ENCODE measurements around the gene TXN2.

TXN2 gene

DNA sequence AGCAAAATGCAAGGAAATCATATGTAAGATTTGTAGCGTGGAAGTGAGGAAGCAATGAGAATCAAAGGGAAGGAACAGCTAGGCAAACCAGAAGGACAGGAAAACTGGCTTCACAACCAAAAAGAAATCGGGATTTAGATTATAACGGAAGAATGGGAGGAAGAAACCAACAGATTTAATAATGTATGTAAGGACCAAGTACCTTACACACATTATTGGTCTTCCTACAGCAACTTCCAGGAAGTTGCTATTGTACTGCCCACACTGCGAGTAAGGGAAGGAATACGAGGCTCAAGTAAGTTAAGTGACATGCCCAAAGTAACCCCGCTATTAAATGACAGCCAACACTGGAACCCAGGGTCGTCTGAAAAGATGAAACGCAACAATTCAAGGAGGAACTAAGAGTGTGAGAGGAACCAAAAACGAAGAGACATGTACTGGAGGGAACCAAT is 473 bp downstream of the TXN2 start:
- DNase-seq: peak in 1 of 2 experiments; percentile 60

DNA sequence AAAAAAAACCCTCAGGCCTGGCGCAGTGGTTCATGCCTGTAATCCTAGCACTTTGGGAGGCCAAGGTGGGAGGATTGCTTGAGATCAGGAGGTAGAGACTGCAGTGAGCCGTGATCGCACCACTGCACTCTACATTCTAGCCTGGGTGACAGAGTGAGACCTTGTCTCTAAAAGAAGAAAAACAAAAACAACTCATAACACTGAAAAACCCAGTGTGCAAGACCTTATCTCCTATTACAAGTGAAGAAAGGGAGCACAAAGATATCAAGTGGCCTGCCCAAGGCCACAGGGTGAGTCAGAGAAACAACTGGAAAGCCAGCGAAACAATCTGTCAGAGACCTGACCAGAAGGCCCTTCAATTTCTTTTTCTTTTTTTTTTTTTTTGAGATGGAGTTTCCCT is 2.5 kb downstream of the TXN2 start:
- no peak for DNase-seq

DNA sequence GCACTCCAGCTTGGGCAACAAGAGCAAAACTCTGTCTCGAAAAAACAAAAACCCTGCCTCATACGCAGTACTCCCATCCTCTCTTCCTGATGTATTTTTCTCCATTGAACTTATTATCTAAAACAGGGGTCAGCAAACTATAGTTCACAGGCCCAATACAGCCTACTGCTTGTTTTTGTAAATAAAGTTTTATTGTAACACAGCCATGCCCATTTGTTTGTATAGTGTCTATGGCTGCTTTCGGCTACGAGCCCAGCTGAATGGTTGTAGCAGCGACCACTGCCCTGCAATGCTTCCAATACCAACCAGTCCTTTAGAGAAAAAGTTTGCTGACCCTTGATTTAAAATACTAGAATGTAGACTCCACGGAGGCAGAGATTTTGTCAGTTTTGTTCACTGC is 6.1 kb downstream of the TXN2 start:
- DNase-seq: no peak

DNA sequence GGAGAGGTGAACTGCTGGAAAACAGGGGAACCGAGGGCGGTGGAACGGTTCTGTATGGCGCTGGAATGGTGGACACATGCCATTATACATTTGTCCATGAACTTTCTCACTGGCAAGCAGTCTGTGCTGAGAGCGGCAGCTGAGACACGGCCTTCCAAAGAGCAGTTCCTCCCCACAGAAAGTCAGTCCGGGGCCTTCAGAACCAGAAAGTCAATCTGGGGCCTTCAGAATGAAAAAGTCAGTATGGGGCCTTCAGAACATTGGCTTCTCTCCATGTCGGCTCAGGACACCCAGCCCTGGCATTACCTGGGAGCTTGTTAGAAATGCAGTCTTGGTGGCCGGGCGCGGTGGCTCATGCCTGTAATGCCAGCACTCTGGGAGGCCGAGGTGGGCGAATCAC is 8.8 kb downstream of the TXN2 start:
- DNase-seq: no peak

DNA sequence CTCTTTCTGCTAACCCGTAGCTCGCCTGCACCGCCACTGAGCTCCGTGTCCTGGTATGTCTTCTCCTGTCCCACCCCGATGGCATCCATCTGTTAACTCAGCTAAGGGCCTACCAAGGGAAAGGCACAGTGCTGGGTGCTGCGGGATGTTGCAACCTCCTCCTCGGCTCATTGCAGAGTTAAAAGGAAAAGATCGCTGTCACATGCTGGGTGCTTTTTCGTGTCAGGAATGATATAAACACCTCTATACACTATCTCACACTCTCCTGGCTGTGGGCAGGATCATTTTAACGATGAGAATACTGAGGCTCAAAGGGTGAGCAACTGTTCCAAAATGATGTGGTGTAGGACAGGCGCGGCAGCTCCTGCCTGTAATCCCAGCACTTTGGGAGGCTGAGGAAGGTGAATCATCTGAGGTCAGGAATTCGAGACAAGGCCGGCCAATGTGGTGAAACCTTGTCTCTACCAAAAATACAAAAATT is 10.1 kb downstream of the TXN2 start:
- DNase-seq: no peak

DNA sequence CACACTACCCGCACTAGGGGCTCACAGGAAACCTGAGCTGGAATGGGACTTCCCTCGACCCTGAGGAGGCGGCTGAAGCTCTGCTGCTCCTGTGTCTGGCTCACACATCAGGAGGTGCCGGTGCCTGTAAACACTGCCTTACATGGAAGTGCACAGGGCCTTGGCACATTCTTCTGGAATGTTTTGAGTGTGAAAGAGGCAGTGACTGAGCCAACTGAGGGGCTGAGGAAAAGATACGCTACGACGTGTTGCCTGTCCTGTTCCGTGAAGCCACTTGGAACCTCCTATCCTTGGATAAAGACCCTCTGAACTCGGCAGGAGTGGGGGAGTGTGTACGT is 10.5 kb downstream of the TXN2 start:
- no peak for DNase-seq

DNA sequence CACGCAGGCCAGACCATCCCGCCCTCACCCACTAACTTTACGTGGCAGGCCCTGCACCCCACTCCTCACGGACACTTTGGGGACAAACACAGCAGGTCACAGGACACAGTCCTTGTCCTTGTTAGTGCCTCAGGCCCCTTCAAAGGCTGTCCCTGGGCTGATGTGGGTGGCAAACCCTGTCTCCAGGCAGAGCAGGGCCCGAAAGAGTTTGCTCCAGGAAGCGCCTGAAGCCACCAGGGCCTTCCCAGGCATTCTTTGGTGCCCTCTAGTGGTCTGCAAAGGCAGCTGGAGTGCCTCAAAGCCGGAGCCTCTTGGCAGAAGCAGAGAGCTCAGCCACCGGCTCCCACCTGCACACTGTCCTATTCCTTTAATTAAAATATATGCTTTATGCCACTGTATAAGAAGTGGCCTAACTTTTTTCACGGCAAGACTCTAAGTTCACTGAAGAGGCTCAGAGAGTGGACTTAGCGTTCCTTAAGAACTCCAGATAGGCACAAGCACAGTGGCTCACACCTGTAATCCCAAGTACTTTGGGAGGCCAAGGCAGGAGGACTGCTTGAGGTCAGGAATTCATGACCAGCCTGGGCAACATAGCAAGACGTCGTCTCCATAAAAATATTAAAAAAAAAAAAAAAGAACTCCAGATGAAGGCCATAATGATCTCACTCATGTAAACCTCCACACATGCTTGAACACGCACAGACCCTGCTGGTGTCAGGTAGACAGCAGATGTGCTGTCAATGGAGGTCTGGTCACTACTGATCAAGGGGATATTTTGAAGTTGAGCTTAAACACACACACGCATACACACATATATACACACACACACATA is 11.1 kb downstream of the TXN2 start:
- peak; percentile 69 to 71 for DNase-seq

DNA sequence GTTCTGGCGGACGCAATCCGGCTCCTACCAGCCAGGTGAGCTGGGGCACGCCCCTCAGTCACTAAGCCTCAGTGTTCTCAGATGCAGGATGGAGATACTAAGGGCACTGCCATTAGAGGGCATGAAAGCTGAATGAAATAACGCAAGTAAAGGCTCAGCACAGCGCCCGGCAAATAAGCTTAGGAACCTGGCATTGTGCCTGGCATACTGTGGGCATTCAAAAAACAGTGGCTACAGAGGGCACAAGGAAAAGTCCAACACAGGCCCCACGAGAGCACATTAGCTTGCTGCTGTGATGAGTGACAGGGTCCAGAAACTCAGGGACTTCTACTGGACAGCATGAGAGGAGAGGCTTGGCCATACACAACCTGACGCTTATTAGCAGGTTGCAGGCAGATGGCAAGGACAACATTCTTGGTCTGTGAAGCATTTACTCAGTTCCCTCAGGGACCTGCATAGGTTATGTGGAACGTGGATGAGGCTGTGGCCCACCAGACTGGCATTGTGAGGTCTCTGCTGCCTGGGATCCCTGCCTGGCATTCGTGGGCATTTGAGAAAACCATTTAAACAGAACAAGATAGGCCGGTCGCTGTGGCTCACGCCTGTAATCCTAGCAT is 12.2 kb downstream of the TXN2 start:
- no peak for DNase-seq

DNA sequence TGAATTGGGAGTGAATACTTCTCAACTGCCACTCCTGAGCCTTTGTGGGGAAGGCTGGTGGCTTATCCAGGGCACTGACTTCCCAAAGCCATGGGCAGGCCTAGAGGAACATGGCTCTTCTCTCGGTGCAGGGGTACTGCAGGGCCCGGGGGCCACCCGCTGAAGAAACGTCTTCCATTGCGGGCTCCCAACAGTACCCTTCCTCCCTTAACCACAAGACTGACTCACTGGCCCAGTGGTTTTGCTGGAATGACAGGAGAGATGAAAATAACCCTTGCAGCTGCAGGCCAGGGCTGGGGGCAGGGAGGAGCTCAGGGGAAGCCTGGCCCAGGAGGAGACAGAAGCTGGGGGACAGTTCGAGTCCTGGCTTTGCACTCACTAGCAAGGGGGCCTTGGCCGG is 13.5 kb downstream of the TXN2 start:
- no peak for DNase-seq

DNA sequence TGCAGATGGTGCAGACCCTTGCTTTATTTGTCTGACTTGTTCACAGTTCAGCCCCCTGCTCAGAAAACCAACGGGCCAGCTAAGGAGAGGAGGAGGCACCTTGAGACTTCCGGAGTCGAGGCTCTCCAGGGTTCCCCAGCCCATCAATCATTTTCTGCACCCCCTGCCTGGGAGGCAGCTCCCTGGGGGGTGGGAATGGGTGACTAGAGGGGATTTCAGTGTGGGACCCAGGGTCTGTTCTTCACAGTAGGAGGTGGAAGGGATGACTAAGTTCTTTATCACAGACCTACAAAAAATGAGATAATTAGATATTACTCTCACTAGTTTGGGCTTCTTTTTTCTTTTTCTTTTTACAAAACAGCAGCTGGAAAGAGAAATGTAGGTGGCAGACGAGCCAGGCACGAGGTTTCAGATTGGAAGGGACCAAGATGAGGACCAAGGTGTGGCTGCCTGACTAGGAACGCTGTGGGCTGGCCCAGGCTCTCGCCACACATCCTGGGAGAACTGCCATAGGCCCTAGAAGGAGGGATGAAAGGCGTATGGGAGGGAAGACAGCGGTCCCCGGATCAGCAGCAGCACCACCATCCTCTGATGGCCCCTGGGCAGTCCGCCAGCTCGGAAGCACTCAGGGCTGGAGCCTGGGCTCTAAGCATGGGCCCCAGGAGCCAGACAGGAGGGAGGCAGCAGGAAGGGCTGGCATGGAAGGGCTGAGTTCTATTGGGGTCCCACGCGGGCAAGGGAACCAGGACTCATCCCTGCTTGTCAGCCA is 14.2 kb downstream of the TXN2 start:
- no peak for DNase-seq

DNA sequence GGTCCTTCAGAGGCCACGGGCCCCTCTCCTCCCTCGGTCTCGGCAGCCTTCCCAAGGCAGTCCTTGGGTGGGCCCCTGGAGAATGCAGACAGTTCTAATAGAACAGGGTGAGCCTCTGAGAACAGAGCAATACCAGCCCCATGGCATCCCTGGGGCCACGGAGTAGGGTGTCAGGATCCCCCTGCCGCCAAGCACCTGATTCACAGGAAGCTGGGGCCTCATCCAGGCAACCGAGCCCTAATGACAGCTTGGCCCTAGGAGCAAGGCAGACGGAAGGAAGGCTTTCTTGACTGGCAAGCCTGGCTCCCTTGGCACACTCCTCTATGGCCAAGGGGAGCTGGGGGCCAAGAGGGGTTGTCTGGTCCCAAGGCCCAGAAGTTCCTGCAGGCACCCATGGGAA is 15.2 kb downstream of the TXN2 start:
- no peak for DNase-seq

DNA sequence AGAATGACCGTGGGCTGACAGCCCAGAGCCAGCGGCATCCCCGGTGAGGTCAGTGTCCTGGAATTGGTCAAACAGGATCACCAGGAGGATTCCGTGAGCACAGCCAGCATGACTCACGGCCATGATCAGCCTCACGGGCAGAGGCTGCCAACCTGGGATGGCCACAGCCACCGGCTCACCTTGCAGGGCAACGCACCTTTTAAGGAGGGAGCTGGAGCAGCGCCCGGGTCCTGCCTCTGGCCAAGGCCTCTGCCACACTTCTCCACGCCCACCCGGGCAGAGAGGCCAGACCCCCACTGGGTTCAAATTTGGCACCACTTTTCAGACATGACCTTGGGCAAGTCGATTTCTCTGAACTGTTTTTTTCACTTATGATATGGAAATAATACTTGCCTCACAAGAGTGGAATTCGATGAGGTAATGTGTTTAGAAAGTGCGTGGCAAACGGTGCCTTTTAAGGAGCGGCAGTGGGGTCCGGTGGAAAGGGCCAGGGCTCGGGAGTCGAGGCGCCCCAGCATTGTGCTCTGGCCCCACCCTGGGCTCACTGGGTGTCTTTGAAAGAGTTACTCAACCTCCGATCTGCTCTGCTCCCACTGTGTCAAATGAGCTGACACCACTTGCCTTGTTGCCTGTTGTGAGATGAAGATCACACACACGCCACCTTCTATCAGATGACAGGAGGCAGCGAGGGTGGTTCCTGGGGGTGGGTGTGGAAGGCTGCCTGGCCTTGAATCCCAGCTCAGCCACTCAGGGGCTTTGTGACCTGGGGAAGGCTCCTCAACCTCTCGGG is 16.0 kb downstream of the TXN2 start:
- DNase-seq: no peak

DNA sequence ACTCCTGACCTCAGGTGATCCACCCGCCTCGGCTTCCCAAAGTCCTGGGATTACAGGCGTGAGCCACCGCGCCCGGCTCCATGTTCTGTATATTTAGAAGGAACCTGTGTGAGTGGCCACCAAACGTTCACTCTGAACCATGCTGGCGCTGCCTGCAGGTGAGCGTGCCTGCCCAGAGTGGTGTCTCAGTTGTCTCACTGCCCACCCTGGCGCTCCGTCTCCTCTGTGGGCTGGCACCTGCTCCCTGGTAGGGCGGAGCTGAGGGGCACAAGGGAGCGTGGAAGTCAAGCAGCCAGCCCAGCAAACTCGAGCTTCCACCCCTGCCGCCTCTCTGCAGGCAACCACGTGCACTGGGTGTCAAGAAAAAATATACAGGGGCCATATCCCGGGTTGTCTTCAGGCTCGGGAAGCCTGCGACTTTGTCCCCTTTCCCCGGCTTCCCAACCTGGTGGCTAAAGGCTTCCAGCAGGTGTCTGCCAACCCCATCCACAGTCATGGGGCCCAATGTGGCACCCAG is 16.7 kb downstream of the TXN2 start:
- DNase-seq: no peak

DNA sequence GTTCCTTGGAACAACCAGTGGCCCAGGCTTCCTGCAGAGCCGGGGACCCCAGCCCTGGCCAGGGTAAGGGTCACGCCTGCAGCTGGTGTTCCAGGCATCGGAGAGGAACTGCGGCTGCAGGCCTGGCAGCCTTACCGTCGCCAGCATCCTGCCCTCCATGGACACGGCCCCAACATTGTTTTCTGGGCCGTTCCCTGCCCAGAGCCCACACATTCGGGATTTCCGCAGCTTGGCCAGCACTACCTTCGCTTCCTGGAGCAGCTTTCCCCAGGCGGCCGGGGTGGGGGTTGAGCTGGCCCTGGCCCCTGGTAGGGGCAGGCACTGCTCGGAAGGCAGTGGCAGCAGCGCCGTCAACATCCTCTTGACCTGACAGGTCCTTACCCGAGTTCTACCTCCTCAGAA is 17.7 kb downstream of the TXN2 start:
- DNase-seq: no peak

DNA sequence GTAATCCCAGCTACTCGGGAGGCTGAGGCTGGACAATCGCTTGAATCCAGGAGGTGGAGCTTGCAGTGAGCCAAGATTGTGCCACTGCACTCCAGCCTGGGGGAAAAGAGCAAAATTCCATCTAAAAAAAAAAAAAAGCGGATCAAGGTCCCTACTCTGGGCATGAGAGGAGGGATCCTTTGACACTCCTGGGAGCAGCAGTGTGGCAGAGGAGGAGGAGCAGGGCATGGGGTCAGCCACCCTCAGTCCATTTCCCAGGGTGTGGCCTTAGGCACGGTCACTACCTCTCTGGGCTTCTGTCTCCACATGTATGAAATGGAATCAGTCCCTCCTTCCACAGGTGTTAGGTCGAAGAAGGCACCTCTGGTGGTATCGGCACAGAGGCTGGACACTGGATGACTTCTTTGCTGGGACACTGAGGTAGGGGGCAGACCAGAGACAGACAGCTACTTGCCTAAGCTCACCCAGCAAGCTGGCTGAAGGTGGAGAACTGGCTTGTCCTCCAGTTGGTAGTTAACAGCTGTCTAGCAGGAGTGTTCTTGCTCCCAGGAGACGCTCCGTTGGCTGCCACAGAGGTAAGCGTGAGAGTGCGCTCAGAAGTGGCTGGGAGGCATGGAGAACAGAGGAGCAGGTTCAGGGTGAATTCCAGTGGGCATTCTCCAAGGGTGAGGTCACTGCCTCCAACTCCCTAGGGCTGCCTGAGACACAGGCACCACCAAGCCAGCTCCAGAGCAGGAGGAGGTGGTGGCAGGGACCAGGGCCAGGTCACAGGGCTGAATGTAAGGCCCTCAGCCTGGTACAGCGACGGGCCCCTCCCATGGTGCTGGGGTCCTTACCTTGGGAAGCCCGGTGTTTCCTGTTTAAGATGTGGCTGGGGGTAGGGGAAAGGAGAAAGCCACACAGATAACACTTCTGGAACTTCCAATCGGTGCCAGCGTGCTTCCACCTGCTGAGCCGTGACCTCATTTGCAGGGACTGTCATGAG is 19.5 kb downstream of the TXN2 start:
- DNase-seq: no peak

DNA sequence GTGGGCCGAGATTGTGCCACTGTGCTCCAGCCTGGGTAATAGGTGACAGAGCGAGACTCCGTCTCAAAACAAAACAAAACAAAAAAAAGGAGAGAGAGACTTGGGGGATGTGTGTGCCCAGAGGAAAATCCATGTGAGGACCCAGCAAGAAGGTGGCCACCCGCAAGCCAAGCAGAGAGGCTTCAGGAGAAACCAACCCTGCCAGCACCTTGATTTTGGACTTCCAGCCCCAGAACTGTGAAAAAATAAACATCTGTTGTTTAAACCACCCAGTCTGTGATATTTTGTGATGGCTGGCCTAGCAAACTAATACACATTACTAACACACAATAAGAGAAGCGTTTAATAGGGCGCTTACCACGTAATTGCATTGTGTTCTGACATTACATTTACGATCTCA is 21.2 kb downstream of the TXN2 start:
- no peak for DNase-seq

DNA sequence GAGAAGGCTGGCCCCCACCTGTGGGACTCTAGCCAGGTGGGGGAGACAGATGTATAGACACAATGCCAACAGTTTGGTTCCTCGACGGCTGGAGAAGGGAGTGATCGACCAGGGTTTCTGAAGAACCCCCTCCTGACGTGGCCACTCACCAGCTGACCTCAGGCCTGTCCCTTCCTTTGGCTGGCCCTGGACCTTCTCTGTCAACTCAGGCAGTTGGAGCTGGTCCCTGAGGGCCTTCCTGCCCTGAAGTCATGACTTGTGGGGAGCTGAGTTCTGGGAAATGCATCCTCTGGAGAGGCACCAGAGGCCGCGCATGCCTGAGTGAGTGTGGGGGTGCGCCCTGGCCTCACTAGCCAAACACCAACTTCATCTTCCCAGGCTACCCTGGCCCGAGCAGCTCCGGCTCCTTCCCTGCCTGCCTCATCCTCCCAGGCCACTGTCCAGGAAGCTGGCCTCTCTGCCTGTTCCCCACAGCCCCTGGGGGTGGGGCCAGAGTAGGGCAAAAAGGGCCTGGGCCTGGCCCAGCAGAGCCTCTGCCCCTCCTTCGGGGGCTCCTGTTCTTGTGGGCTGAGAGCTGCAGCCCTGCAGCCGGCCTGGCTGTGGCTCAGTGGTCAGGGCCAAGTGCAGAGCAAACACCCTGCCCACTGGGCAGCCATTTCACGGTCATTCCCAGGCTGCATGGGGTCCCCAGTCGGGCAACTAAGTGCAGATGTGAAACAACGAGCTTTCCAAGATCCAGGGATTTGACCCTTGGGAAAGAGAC is 23.6 kb downstream of the TXN2 start:
- no peak for DNase-seq

DNA sequence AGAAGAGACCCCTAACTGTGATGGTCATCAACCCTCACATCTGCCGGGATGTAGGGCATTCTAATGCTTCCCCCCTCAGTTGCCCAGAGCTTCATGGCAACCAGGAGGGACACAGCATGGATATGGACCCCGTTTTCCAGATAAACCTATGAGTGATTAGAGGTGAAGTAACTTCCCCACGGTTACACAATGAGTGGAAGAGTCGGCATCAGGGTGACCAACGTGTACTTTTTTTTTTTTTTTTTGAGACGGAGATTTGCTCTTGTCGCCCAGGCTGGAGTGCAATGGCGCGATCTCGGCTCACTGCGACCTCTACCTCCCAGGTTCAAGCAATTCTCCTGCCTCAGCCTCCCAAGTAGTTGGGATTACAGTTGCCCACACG is 25.0 kb downstream of the TXN2 start:
- DNase-seq: no peak

DNA sequence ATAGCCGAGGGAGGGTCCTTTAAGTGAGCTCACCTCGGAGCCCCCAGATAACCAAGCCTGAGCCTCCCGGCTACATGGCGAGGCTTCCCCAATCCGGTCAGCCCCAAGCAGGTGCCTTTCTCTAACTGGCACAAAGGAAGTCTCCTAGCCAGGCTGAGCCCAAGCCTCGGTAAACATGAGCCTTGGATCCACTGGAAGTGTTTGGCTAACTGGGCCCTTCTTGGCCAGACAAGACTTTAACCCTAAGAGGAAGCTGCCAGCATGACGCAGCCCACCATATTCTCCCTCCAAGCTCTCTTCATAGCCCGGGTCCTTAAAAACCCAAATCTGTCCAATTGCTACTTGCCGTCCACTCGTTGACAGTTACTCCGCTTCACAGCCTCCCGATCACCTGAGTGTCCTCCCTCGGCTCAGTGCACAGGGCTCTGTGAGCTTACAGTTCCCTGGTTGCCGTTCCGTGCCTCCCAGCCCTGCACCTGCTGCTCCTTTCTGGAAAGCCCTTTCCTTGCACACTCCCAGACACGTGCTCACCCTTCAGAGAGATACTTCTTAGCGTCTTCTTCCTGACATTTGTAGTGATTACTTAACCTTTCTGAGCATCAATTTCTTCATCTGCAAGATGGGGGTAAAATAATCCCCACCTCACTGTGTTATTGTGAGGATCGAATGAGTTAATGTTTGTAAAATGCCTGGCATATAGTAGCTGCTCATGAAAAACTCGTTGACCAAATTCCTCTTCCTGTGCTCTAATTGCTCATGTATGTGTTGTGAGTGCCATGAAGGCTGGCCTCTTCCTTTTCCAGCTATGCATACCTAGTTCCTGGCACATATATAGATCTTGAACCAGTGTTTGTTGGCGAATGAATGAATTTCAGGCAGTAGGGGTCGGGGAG is 25.6 kb downstream of the TXN2 start:
- no peak for DNase-seq

Data from NCI-H1930 (cell line).